ENCODE measurements around the gene RHBDF2. TPM values are rescaled to one million over a fixed set of nuclear protein-coding genes. Genes with fewer than 3 reads are reported as not detected.
A peak's percentile ranks its signal among the peaks of the same experiment; 100 is the strongest.

RHBDF2 gene
- total RNA-seq, 1 experiment from 2014 or later, result 19.7 TPM

- H3K23me2 ChIP-seq (ENCODE audit: insufficient read length, low read depth, low read length, poor library complexity, severe bottlenecking), result peaks cover 11% of the 10 kb centered on the region
- TF ChIP-seq CTCF (conservative IDR thresholded peaks at IDR 0.05), result no peak
- H3K4me3 Mint-ChIP-seq, result peak overlapping the region; percentile 67 to 79
- no CpG with 5 or more reads among the region's 26 CpGs for WGBS (ENCODE audit: extremely low coverage, insufficient read length, low lambda C conversion rate)
- no peak overlapping the region for H2BK12ac ChIP-seq (ENCODE audit: insufficient read length, low read depth, low read length)
- no peak overlapping the region for H3K27ac ChIP-seq (ENCODE audit: insufficient read length, low read depth, low read length)
- no peak overlapping the region for H2AK5ac ChIP-seq (ENCODE audit: insufficient read length, low read length)
- no peak overlapping the region for H2BK5ac ChIP-seq (ENCODE audit: insufficient read length, low read length)
- H3K9ac ChIP-seq (ENCODE audit: extremely low read depth, insufficient read length, low read length), result no peak overlapping the region
- no peaks in the 10 kb centered on the region for H3K36me3 Mint-ChIP-seq (ENCODE audit: insufficient read depth in 1 of 3, low read depth in 3 of 3)
- H2BK15ac ChIP-seq (ENCODE audit: low read depth, low read length), result no peak overlapping the region
- H3K14ac ChIP-seq (ENCODE audit: insufficient read depth, low read length), result peak overlapping the region; percentile 53; the same call in 1 of the 2 replicates
- H3K4me1 Mint-ChIP-seq, result peaks cover 19 to 35% of the 10 kb centered on the region in 2 experiments
- H3K79me1 ChIP-seq (ENCODE audit: insufficient read depth, low read depth, low read length, poor library complexity, severe bottlenecking), result no peaks in the 10 kb centered on the region
- H3K4me1 ChIP-seq (ENCODE audit: insufficient read depth, low read length), result peaks cover 2% of the 10 kb centered on the region; the same call in 1 of the 2 replicates
- H3K4ac ChIP-seq (ENCODE audit: low read depth, low read length), result no peak overlapping the region
- no peak overlapping the region for H3K18ac ChIP-seq (ENCODE audit: insufficient read length, low read depth, low read length)
- DNase-seq, result peak; percentile 69
- H2BK120ac ChIP-seq (ENCODE audit: low read depth, low read length, poor library complexity, severe bottlenecking), result no peak overlapping the region
- no peak overlapping the region for H2AFZ ChIP-seq (ENCODE audit: low read length)
- H3K27me3 ChIP-seq (ENCODE audit: insufficient read depth, low read length), result peaks cover 20% of the 10 kb centered on the region; the same call in 1 of the 2 replicates
- peak overlapping the region; percentile 70 for H3K4me2 ChIP-seq (ENCODE audit: insufficient read depth, insufficient read length, low read length)
- peaks cover 65% of the 10 kb centered on the region for H3K27me3 Mint-ChIP-seq (ENCODE audit: low read depth)
- no peaks in the 10 kb centered on the region for H3K9me3 Mint-ChIP-seq
- H3T11ph ChIP-seq (ENCODE audit: low read length), result no peak overlapping the region
- H4K91ac ChIP-seq (ENCODE audit: insufficient read length, low read depth, low read length), result no peak overlapping the region
- no peak overlapping the region for H3K23ac ChIP-seq (ENCODE audit: insufficient read length, low read depth, low read length)
- H3K79me2 ChIP-seq (ENCODE audit: insufficient read depth, low read length), result no peaks in the 10 kb centered on the region
- no peaks in the 10 kb centered on the region for H3K9me3 ChIP-seq (ENCODE audit: control insufficient read depth, low read depth, low read length)
- no peak overlapping the region for H4K8ac ChIP-seq (replicated peaks; ENCODE audit: insufficient read length, low read depth, low read length)
- H4K5ac ChIP-seq (ENCODE audit: insufficient read length, low read depth, low read length), result no peak overlapping the region
- no peak overlapping the region for H3K27ac Mint-ChIP-seq
- H4K20me1 ChIP-seq (ENCODE audit: control insufficient read depth, insufficient read depth, insufficient read length), result peaks cover 4% of the 10 kb centered on the region
- no peak overlapping the region for H3K56ac ChIP-seq (ENCODE audit: insufficient read length, low read depth, low read length)
- no peak overlapping the region for H2BK20ac ChIP-seq (ENCODE audit: low read depth, low read length, poor library complexity, severe bottlenecking)
Measured at GRCh38 chr17:76537288-76537577, 36.0 kb upstream of the RHBDF2 start.

Data from H9 (cell line).